Activated CD4-positive, alpha-beta T cell treated with anti-CD3 and anti-CD28 coated beads for 36 hours (primary cell): Measurements from ENCODE around the gene CFAP65. TPM values are rescaled to one million over a fixed set of nuclear protein-coding genes. Genes with fewer than 3 reads are reported as not detected.

ENCODE experiments used
- ATAC-seq: fragments of 200-7000 bp; cut with Tn5 transposase; one replicate; pipeline ENCODE4 v1.10.0; 2021; ENCODE audit warnings: mild to moderate bottlenecking, moderate library complexity
- CTCF ChIA-PET: fragments of 350-600 bp; sonication (Branson Sonifier 250); formaldehyde crosslinking; loops from one replicate; lab custom pipeline; 2021; ENCODE audit warnings: antibody characterized with exemption; lab: Charles Lee
- POLR2A ChIA-PET: fragments of 350-600 bp; sonication (Branson Sonifier 250); formaldehyde crosslinking; loops from one replicate; lab custom pipeline; 2021; ENCODE audit warnings: antibody characterized with exemption, inconsistent platforms; lab: Charles Lee
- DNase-seq: peaks from one replicate; pipeline ENCODE4 v3.0.0-alpha.2; 2020
- H3K27ac Mint-ChIP-seq: one replicate; pipeline ENCODE4 v1.8.0; 2021; ENCODE audit warnings: mixed read lengths
- H3K27me3 Mint-ChIP-seq: one replicate; pipeline ENCODE4 v1.8.0; 2021; ENCODE audit warnings: mixed read lengths
- H3K36me3 Mint-ChIP-seq: one replicate; pipeline ENCODE4 v1.8.0; 2021; ENCODE audit warnings: low read depth, mixed read lengths
- H3K4me1 Mint-ChIP-seq: one replicate; pipeline ENCODE4 v1.8.0; 2021; ENCODE audit warnings: mixed read lengths
- H3K4me3 Mint-ChIP-seq: one replicate; pipeline ENCODE4 v1.8.0; 2021; ENCODE audit warnings: mild to moderate bottlenecking, moderate library complexity, mixed read lengths
- H3K9me3 Mint-ChIP-seq: one replicate; pipeline ENCODE4 v1.8.0; 2021; ENCODE audit warnings: low read depth, mixed read lengths
- intact Hi-C, 2 experiments: fragments of 100-400 bp; cut with DNase I in 1 of 2; cut with micrococcal nuclease in 1 of 2; formaldehyde crosslinking; loops; one replicate each; pipeline versions ENCODE4 v1.14.2 to v1.15.1; 2022 to 2024; cut with DNase I, micrococcal nuclease
- total RNA-seq, 2 experiments: library from RNA; stranded (reverse); gene quantifications; one replicate each; pipeline ENCODE4 v1.2.3, GENCODE V29; 2021

CFAP65 gene
- total RNA-seq, 2 experiments from 2014 or later, result not detected

GRCh38 chr2:218996937-218997336 lies 44.4 kb downstream of the CFAP65 start:
- Mint-ChIP-seq H3K27me3 (peaks cover 65% of the 10 kb centered on the region), H3K9me3 (no peaks in the 10 kb centered on the region), H3K4me1 (peaks cover 3% of the 10 kb centered on the region), H3K27ac (no peak overlapping the region), H3K4me3 (no peak overlapping the region), H3K36me3 (no peaks in the 10 kb centered on the region)
- CTCF ChIA-PET, result interaction anchor here (0.7 to 5.3 kb wide), 10 partner anchors 15 to 518 kb away, joined by 3 to 70 read pairs (median 8); partner anchors contain the start of genes CDK5R2 and FEV
- POLR2A ChIA-PET, result no interaction called here
- intact Hi-C loops, result loop anchor here in 1 of 2 experiments (1.0 to 5.0 kb wide), 5 partner anchors 17 to 125 kb away; no protein-coding TSS in a partner anchor
- ATAC-seq, result no peak
- DNase-seq, result no peak

- no peaks in the 10 kb centered on the region for H3K36me3 Mint-ChIP-seq
- no peaks in the 10 kb centered on the region for H3K4me1 Mint-ChIP-seq
- ChIA-PET CTCF (interaction anchor here (0.7 to 5.3 kb wide), 18 partner anchors 8 to 163 kb away, joined by 3 to 70 read pairs (median 6); partner anchors contain the start of genes CDK5R2 and FEV), POLR2A (interaction anchor here (0.6 kb wide), 2 partner anchors 29 to 132 kb away, joined by 3 to 10 read pairs; no protein-coding TSS in a partner anchor)
- H3K27me3 Mint-ChIP-seq, result peaks cover 69% of the 10 kb centered on the region
- ATAC-seq (peak; percentile 81), DNase-seq (peak; percentile 91)
- H3K9me3 Mint-ChIP-seq, result no peaks in the 10 kb centered on the region
- no peak overlapping the region for H3K27ac Mint-ChIP-seq
- H3K4me3 Mint-ChIP-seq, result no peak overlapping the region
- intact Hi-C loops, result loop anchor here (1.0 to 5.0 kb wide), 6 partner anchors 15 to 124 kb away; no protein-coding TSS in a partner anchor
Measured at GRCh38 chr2:218995972-218996711, 45.2 kb downstream of the CFAP65 start.

- H3K4me3 Mint-ChIP-seq, result no peak overlapping the region
- H3K27me3 Mint-ChIP-seq, result peaks cover 69% of the 10 kb centered on the region
- ChIA-PET POLR2A (interaction anchor here (0.6 kb wide), 2 partner anchors 30 to 132 kb away, joined by 3 to 10 read pairs; no protein-coding TSS in a partner anchor), CTCF (interaction anchor here (0.7 to 5.3 kb wide), 20 partner anchors 9 to 159 kb away, joined by 3 to 70 read pairs (median 6); partner anchors contain the start of genes CDK5R2 and FEV)
- H3K27ac Mint-ChIP-seq, result no peak overlapping the region
- no peaks in the 10 kb centered on the region for H3K9me3 Mint-ChIP-seq
- H3K36me3 Mint-ChIP-seq, result no peaks in the 10 kb centered on the region
- ATAC-seq (no peak), DNase-seq (no peak)
- intact Hi-C loops, result loop anchor here (2.0 to 5.0 kb wide), 2 partner anchors 15 to 123 kb away; no protein-coding TSS in a partner anchor
- H3K4me1 Mint-ChIP-seq, result no peaks in the 10 kb centered on the region
Measured at GRCh38 chr2:218995561-218995960, 45.8 kb downstream of the CFAP65 start.

GRCh38 chr2:218993345-218994315 lies 47.7 kb downstream of the CFAP65 start, which contains the start of gene CRYBA2:
CRYBA2 (minus strand) TSS chr2:218993422; CDS start chr2:218993176, 246 bp downstream.
- H3K27me3 Mint-ChIP-seq, result peaks cover 75% of the 10 kb centered on the region
- ATAC-seq (peak; percentile 27), DNase-seq (peak; percentile 43)
- H3K4me3 Mint-ChIP-seq, result no peak within 1 kb of the TSS
- POLR2A ChIA-PET, result no interaction called here
- no peaks in the 10 kb centered on the region for H3K4me1 Mint-ChIP-seq
- intact Hi-C loops, result loop anchor here in 1 of 2 experiments (2.0 kb wide), 1 partner anchor 13 kb away; no protein-coding TSS in a partner anchor
- CTCF ChIA-PET, result interaction anchor here (0.8 to 5.3 kb wide), 14 partner anchors 11 to 261 kb away, joined by 3 to 70 read pairs (median 6); partner anchors contain the start of genes CDK5R2 and FEV
- H3K27ac Mint-ChIP-seq, result no peak within 1 kb of the TSS
- H3K36me3 Mint-ChIP-seq, result no peaks in the 10 kb centered on the region
- H3K9me3 Mint-ChIP-seq, result no peaks in the 10 kb centered on the region

- DNase-seq (no peak), ATAC-seq (no peak)
- no peaks in the 10 kb centered on the region for H3K9me3 Mint-ChIP-seq
- ChIA-PET POLR2A (no interaction called here), CTCF (interaction anchor here (0.8 to 4.9 kb wide), 3 partner anchors 13 to 262 kb away, joined by 3 to 34 read pairs (median 3); no protein-coding TSS in a partner anchor)
- no peaks in the 10 kb centered on the region for H3K36me3 Mint-ChIP-seq
- no peak overlapping the region for H3K27ac Mint-ChIP-seq
- peaks cover 71% of the 10 kb centered on the region for H3K27me3 Mint-ChIP-seq
- intact Hi-C loops, result no loop called here
- H3K4me1 Mint-ChIP-seq, result no peaks in the 10 kb centered on the region
- H3K4me3 Mint-ChIP-seq, result no peak overlapping the region
Measured at GRCh38 chr2:218992703-218993344, 48.5 kb downstream of the CFAP65 start.

GRCh38 chr2:218992196-218992595 lies 49.1 kb downstream of the CFAP65 start:
- H3K36me3 Mint-ChIP-seq, result no peaks in the 10 kb centered on the region
- DNase-seq (no peak), ATAC-seq (no peak)
- H3K4me3 Mint-ChIP-seq, result no peak overlapping the region
- intact Hi-C loops, result no loop called here
- H3K27me3 Mint-ChIP-seq, result peaks cover 73% of the 10 kb centered on the region
- H3K27ac Mint-ChIP-seq, result no peak overlapping the region
- no peaks in the 10 kb centered on the region for H3K9me3 Mint-ChIP-seq
- ChIA-PET CTCF (interaction anchor here (1.1 to 4.9 kb wide), 3 partner anchors 12 to 162 kb away, joined by 3 to 34 read pairs (median 9); no protein-coding TSS in a partner anchor), POLR2A (no interaction called here)
- no peaks in the 10 kb centered on the region for H3K4me1 Mint-ChIP-seq

GRCh38 chr2:218991674-218992168 lies 49.6 kb downstream of the CFAP65 start:
- intact Hi-C loops, result no loop called here
- peaks cover 74% of the 10 kb centered on the region for H3K27me3 Mint-ChIP-seq
- H3K4me1 Mint-ChIP-seq, result no peaks in the 10 kb centered on the region
- H3K27ac Mint-ChIP-seq, result no peak overlapping the region
- no peak for DNase-seq
- ATAC-seq, result no peak
- ChIA-PET CTCF (interaction anchor here (1.1 to 4.9 kb wide), 3 partner anchors 12 to 163 kb away, joined by 3 to 34 read pairs (median 9); no protein-coding TSS in a partner anchor), POLR2A (no interaction called here)
- H3K36me3 Mint-ChIP-seq, result no peaks in the 10 kb centered on the region
- H3K9me3 Mint-ChIP-seq, result no peaks in the 10 kb centered on the region
- no peak overlapping the region for H3K4me3 Mint-ChIP-seq

- no peaks in the 10 kb centered on the region for H3K36me3 Mint-ChIP-seq
- ATAC-seq (no peak), DNase-seq (no peak)
- no peaks in the 10 kb centered on the region for H3K4me1 Mint-ChIP-seq
- peaks cover 77% of the 10 kb centered on the region for H3K27me3 Mint-ChIP-seq
- H3K27ac Mint-ChIP-seq, result no peak overlapping the region
- ChIA-PET CTCF (interaction anchor here (0.5 to 4.9 kb wide), 5 partner anchors 10 to 310 kb away, joined by 3 to 34 read pairs (median 3); no protein-coding TSS in a partner anchor), POLR2A (no interaction called here)
- intact Hi-C loops, result no loop called here
- no peaks in the 10 kb centered on the region for H3K9me3 Mint-ChIP-seq
- no peak overlapping the region for H3K4me3 Mint-ChIP-seq
Measured at GRCh38 chr2:218990612-218991011, 50.7 kb downstream of the CFAP65 start.

- ChIA-PET POLR2A (no interaction called here), CTCF (interaction anchor here (0.6 to 4.9 kb wide), 4 partner anchors 9 to 136 kb away, joined by 3 to 34 read pairs (median 7); no protein-coding TSS in a partner anchor)
- Mint-ChIP-seq H3K27me3 (peaks cover 74% of the 10 kb centered on the region), H3K36me3 (no peaks in the 10 kb centered on the region), H3K4me3 (no peak overlapping the region), H3K27ac (no peak overlapping the region), H3K9me3 (no peaks in the 10 kb centered on the region), H3K4me1 (no peaks in the 10 kb centered on the region)
- DNase-seq (no peak), ATAC-seq (no peak)
- intact Hi-C loops, result no loop called here
Measured at GRCh38 chr2:218990052-218990451, 51.3 kb downstream of the CFAP65 start.

GRCh38 chr2:218988650-218989049 lies 52.7 kb downstream of the CFAP65 start:
- Mint-ChIP-seq H3K4me1 (peaks cover 7% of the 10 kb centered on the region), H3K36me3 (no peaks in the 10 kb centered on the region), H3K4me3 (no peak overlapping the region), H3K27ac (no peak overlapping the region), H3K9me3 (no peaks in the 10 kb centered on the region), H3K27me3 (peaks cover 71% of the 10 kb centered on the region)
- POLR2A ChIA-PET, result interaction anchor here (0.7 kb wide), 1 partner anchor 71 kb away, joined by 3 read pairs; no protein-coding TSS in a partner anchor
- ATAC-seq (no peak), DNase-seq (no peak)
- intact Hi-C loops, result loop anchor here in 1 of 2 experiments (10.0 kb wide), 1 partner anchor 316 kb away; the partner anchor contains the start of gene PTPRN
- CTCF ChIA-PET, result interaction anchor here (0.6 to 4.9 kb wide), 4 partner anchors 9 to 156 kb away, joined by 3 to 34 read pairs (median 3); no protein-coding TSS in a partner anchor
